Cardiac fibroblast (primary cell): ENCODE data around the gene CLDND2.
A peak's percentile ranks its signal among the peaks of the same experiment; 100 is the strongest.
"Not testable (repeated sequence)": the region's sequence is repeated elsewhere in the genome, so short reads cannot be mapped to it uniquely, and the experiment has no call there.

Experiments used
- DNase-seq, 2 donors: peaks; one replicate each; pipeline versions ENCODE4 v3.0.0 to v3.0.0-alpha.2; 2010; ENCODE audit warnings: low read depth in 2 of 2
- H3K4me3 ChIP-seq, 2 donors: replicated peaks in 1 of 2; 1 replicate in 1 of 2; 2 replicates in 1 of 2; pipeline ENCODE4 v1.5.1; 2011; ENCODE audit warnings: low read depth in 2 of 2, low read length in 2 of 2, mild to moderate bottlenecking in 2 of 2, moderate library complexity in 1 of 2
- TF ChIP-seq, protein P1 (sequence below): IDR thresholded peaks from one replicate; pipeline ENCODE4 v1.5.1; 2011; ENCODE audit warnings: low read depth, mild to moderate bottlenecking, low read length, inconsistent platforms

Gene CLDND2, protein sequence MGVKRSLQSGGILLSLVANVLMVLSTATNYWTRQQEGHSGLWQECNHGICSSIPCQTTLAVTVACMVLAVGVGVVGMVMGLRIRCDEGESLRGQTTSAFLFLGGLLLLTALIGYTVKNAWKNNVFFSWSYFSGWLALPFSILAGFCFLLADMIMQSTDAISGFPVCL

DNA sequence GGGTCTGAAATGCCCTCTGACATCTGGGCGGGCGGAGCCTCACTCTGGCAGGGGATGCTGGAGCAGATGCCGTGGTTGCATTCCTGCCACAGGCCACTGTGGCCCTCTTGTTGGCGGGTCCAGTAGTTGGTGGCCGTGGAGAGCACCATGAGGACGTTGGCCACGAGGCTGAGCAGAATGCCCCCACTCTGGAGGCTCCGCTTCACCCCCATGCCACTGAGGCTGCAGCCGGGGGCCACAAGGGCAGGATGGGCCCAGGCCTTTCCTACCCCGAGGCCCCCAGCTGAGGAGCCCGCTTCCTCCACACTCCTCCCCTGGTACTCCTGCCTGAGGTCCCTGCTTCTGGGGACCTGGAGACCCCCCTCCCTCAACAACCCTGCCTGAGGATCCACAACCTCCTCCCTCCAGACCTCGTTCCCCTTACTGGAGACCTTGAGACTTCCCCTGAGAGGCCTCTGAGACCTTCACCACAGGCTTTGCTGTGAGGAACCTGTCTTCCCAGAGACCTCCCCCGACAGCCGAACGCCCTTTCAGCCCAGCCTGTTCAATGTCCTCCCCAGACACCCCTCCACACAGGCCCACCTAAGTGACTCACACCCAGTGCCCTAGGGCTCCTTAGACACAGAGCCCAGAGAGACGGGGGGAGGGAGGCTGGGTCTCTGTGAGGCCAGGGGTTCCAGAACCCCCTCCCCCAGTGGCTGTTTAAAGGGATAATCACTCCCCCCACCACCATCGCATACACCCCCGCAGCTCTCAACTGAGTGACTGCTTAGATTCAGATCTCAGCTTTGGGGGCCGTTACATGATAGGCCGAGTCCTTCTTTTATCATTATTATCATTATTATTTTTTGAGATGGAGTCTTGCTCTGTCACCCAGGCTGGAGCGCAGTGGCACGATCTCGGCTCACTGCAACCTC lies at the start of gene CLDND2:
Gene CLDND2 (minus strand): TSS at position 638 of the 917 bp plus-strand sequence. CDS start 426 bp downstream, at position 212.
- DNase-seq, result no peak
- TF ChIP-seq, protein P1, sequence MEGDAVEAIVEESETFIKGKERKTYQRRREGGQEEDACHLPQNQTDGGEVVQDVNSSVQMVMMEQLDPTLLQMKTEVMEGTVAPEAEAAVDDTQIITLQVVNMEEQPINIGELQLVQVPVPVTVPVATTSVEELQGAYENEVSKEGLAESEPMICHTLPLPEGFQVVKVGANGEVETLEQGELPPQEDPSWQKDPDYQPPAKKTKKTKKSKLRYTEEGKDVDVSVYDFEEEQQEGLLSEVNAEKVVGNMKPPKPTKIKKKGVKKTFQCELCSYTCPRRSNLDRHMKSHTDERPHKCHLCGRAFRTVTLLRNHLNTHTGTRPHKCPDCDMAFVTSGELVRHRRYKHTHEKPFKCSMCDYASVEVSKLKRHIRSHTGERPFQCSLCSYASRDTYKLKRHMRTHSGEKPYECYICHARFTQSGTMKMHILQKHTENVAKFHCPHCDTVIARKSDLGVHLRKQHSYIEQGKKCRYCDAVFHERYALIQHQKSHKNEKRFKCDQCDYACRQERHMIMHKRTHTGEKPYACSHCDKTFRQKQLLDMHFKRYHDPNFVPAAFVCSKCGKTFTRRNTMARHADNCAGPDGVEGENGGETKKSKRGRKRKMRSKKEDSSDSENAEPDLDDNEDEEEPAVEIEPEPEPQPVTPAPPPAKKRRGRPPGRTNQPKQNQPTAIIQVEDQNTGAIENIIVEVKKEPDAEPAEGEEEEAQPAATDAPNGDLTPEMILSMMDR, result no peak
- peak within 1 kb of the TSS; percentile 58 to 80 for H3K4me3 ChIP-seq

DNA sequence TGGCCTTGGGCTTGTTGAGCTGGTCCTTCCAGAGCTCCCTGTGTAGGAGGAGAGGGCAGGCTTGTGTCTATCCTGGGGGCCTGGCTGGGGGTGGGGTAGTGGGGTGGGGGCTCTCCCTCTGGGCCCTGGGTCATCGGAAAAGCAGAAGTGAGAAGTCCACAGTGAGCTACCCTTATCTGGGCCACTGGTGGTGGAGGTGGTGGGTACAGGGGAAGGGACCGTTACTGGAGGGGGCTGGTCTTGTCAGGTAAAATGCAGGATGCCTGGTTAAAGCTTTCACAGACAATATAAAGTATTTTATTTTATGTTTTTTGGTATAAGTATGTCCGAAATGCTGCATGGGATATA lies 49.0 kb upstream of the CLDND2 start:
- TF ChIP-seq, protein P1, result no peak
- no peak overlapping the region for H3K4me3 ChIP-seq
- DNase-seq, result no peak

DNA sequence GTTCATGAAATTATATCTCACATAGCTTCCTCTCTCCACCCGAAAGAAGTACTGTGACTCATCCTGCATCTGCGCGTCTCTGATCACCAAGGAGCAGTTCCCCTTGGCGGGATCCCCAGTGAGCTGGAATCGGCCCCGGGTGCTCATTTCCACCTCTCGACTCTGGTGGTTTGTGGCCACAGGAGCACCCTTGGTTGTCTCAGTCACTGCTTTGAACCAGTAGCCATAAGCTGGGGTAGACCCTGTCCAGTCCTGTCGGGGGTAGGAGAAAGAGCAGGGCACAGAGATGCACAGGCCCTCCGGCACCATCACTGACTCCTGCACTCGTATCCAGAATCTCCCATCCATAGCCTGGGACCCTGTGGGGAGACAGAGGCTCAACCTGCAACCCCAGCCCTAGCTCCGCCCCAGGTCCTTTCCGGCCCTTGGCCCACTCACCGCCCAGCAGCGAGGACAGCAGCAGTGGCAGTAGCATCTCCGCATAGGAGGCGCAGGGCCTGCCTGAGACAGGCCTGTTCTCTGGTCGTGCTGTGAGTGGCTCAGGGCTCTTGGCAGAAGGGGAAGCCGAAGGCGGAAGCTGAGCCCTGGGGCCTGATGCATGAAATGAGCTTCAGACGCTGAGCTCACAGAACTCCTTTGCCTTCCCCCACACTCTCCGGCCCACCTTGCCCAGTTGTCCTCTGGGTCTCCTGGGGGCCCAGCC lies 48.5 kb upstream of the CLDND2 start, which contains the start of gene SIGLEC10:
Gene SIGLEC10 (minus strand): TSS at position 536 of the 703 bp plus-strand sequence. CDS start 61 bp downstream, at position 475.
- TF ChIP-seq, protein P1, result no peak
- no peak within 1 kb of the TSS for H3K4me3 ChIP-seq
- no peak for DNase-seq

DNA sequence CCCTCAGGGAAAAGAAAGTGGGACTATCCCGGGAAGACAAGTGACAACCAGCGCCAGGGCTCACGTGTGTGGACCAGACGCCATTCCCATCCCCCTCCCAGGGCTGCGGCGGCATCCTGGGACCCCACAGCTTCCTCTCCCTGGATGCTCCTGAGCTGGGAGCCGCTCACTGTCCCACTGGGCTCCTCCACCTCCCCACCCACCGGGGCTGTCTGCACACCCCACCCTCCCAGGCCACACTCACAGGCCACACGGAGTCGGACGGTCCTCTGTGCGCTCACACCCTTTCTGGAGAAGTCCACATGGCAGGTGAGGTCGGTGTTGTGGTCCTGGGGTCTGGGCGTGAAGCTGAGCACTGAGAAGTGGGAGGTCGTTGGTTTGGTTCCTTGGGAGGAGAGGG lies 47.6 kb upstream of the CLDND2 start:
- not testable (repeated sequence) for DNase-seq, H3K4me3 ChIP-seq

DNA sequence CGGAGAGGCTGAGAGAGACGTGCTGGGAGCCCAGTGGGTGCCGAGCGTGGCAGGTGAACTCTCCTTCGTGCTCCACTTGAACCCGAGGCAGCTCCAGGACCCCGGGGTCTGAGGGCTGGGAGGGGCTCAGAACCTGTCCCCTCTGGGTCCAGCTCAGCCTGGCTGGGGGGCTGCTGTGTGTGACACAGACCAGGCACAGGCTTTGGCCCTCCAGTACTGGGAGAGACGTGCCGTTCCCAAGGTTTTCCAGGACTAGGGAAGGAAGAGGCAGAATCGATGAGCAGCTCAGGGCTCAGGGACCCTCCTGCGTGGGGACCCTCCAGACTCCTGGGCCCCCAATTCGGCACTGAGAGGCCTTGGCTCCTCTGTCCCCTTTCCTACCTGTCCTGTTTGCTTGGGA lies 46.4 kb upstream of the CLDND2 start:
- TF ChIP-seq, protein P1, result no peak
- DNase-seq, result no peak
- no peak overlapping the region for H3K4me3 ChIP-seq

DNA sequence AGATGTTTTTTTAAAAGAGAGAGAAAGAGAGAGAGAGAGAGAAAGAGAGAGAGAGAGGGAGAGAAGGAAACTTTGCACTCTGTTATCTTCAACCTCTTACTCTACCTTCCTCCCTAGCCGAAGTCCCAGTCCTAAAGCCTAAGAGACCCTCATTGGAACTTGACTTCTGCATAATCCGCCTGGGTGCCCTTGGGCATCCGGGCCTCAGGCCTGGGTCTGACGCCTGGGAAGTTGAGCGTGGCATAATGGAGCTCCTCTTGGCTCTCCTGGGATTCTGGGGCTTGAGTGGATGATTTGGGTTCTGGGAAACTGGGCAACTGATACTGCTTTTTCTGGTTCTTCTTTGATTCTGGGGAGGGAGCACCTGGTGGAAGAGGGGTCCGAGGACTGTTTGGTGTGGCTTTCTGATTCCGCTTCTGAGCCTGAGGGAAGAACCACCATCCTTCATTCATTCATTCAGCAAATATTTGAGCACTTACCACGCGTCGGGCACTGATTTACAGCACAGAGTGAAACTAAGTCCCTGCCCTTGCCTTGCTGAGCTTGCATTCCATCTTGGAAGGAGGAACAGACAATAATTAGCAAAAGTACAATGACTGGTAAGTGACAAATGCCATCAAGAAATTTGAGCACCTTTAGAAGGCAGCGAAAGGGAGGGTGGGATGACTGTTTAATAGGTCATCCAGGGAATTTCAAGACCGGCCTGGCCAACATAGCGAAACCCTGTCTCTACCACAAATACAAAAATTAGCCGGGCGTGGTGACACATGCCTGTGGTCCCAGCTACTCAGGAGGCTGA lies 42.3 kb upstream of the CLDND2 start:
- TF ChIP-seq, protein P1, result no peak
- H3K4me3 ChIP-seq, result no peak overlapping the region
- no peak for DNase-seq
